HG03175 (cell line): ENCODE data around the gene GSTP1.
"Not testable (repeated sequence)": the region's sequence is repeated elsewhere in the genome, so short reads cannot be mapped to it uniquely, and the experiment has no call there.

Experiments
- ATAC-seq: cut with Tn5 transposase; IDR thresholded peaks from one replicate; pipeline ENCODE4 v1.9.1; 2021; ENCODE audit warnings: mild to moderate bottlenecking, moderate library complexity; ENCODE audit not compliant: unreplicated experiment

The GSTP1 gene

GRCh38 chr11:67583247-67584204 is at the start of gene GSTP1:
GSTP1 (plus strand) TSS chr11:67583812; CDS start chr11:67583844, 32 bp downstream.
- peak; percentile 67 for ATAC-seq

- no peak for ATAC-seq
Measured at GRCh38 chr11:67534070-67534679, 49.4 kb upstream of the GSTP1 start.

GRCh38 chr11:67535561-67535960 is 48.1 kb upstream of the GSTP1 start:
- ATAC-seq, result no peak

GRCh38 chr11:67538306-67538705 is 45.3 kb upstream of the GSTP1 start:
- ATAC-seq, result no peak

GRCh38 chr11:67538823-67539505 is 44.6 kb upstream of the GSTP1 start:
- no peak for ATAC-seq

GRCh38 chr11:67539550-67539949 is 44.1 kb upstream of the GSTP1 start:
- ATAC-seq, result no peak

- ATAC-seq, result no peak
Measured at GRCh38 chr11:67541198-67541597, 42.4 kb upstream of the GSTP1 start.

GRCh38 chr11:67542169-67542568 is 41.4 kb upstream of the GSTP1 start:
- no peak for ATAC-seq

GRCh38 chr11:67542971-67543370 is 40.6 kb upstream of the GSTP1 start:
- no peak for ATAC-seq

- ATAC-seq, result no peak
Measured at GRCh38 chr11:67543585-67543984, 40.0 kb upstream of the GSTP1 start.

- ATAC-seq, result no peak
Measured at GRCh38 chr11:67544616-67545242, 38.9 kb upstream of the GSTP1 start.

- ATAC-seq, result no peak
Measured at GRCh38 chr11:67545280-67545679, 38.3 kb upstream of the GSTP1 start.

- not testable (repeated sequence) for ATAC-seq
Measured at GRCh38 chr11:67548112-67548511, 35.5 kb upstream of the GSTP1 start.

GRCh38 chr11:67548555-67549110 is 35.0 kb upstream of the GSTP1 start:
- ATAC-seq, result no peak

- no peak for ATAC-seq
Measured at GRCh38 chr11:67551127-67551526, 32.5 kb upstream of the GSTP1 start.

- ATAC-seq, result not testable (repeated sequence)
Measured at GRCh38 chr11:67551697-67552096, 31.9 kb upstream of the GSTP1 start.

- no peak for ATAC-seq
Measured at GRCh38 chr11:67556244-67556643, 27.4 kb upstream of the GSTP1 start.

GRCh38 chr11:67558084-67558772 is 25.4 kb upstream of the GSTP1 start:
- no peak for ATAC-seq

- peak; percentile 72 for ATAC-seq
Measured at GRCh38 chr11:67561971-67562619, 21.5 kb upstream of the GSTP1 start.
